PC-9 (cell line): ENCODE data around the gene CDH15. TPM values are rescaled to one million over a fixed set of nuclear protein-coding genes. Genes with fewer than 3 reads are reported as not detected.

Experiments used
- BruUV-seq: library from RNA; stranded (reverse); fragments of 400-500 nt; replicated peaks from 2 replicates; lab custom pipeline; 2021; lab: Mats Ljungman, UMichigan
- CTCF ChIA-PET: fragments of 300-600 bp; sonication (Branson Sonifier 250); formaldehyde crosslinking; loops from one replicate; lab custom pipeline; 2022; ENCODE audit warnings: antibody characterized with exemption; lab: Charles Lee
- POLR2A ChIA-PET: fragments of 300-600 bp; sonication (Branson Sonifier 250); formaldehyde crosslinking; loops from one replicate; lab custom pipeline; 2022; ENCODE audit warnings: antibody characterized with exemption; ENCODE audit not compliant: unreplicated experiment; lab: Charles Lee
- DNase-seq, 2 experiments: peaks; one replicate each; pipeline versions ENCODE4 v3.0.0 to v3.0.0-alpha.2; 2015 to 2022; ENCODE audit warnings: mixed read lengths in 1 of 2
- H2AFZ ChIP-seq: fragments of 200-600 bp; sonication (generic); 2 replicates; pipeline ENCODE4 v1.8.1; 2017; ENCODE audit warnings: antibody characterized with exemption
- H3F3A ChIP-seq: fragments of 200-600 bp; sonication (generic); 2 replicates; pipeline ENCODE4 v1.8.1; 2017; ENCODE audit warnings: antibody characterized with exemption, mild to moderate bottlenecking, low read depth; ENCODE audit not compliant: insufficient read depth
- H3K27ac ChIP-seq: fragments of 200-600 bp; sonication (generic); 2 replicates; pipeline ENCODE4 v1.6.1; 2016; ENCODE audit warnings: mixed run types
- H3K27me3 ChIP-seq: fragments of 200-600 bp; sonication (generic); 2 replicates; pipeline ENCODE4 v1.6.1; 2016; ENCODE audit warnings: low read depth, mixed run types; ENCODE audit not compliant: insufficient read depth
- H3K36me3 ChIP-seq: fragments of 200-600 bp; sonication (generic); 2 replicates; pipeline ENCODE4 v1.6.1; 2016; ENCODE audit warnings: low read depth, mixed run types
- H3K4me1 ChIP-seq: fragments of 200-600 bp; sonication (generic); replicated peaks from 2 replicates; pipeline ENCODE4 v1.6.1; 2016; ENCODE audit warnings: mixed run types; ENCODE audit not compliant: insufficient read depth
- H3K4me2 ChIP-seq: fragments of 200-600 bp; sonication (generic); 2 replicates; pipeline ENCODE4 v1.6.1; 2017; ENCODE audit warnings: mixed run types
- H3K4me3 ChIP-seq: fragments of 200-600 bp; sonication (generic); 2 replicates; pipeline ENCODE4 v1.6.1; 2016; ENCODE audit warnings: mixed run types
- H3K79me2 ChIP-seq: fragments of 200-600 bp; sonication (generic); 2 replicates; pipeline ENCODE4 v1.6.1; 2017; ENCODE audit warnings: low read depth, mixed run types
- H3K9me2 ChIP-seq: fragments of 200-600 bp; sonication (generic); 2 replicates; pipeline ENCODE4 v1.8.1; 2017; ENCODE audit warnings: mild to moderate bottlenecking; ENCODE audit not compliant: insufficient read depth
- H3K9me3 ChIP-seq: fragments of 200-600 bp; sonication (generic); 2 replicates; pipeline ENCODE4 v1.8.1; 2016; ENCODE audit warnings: low read depth; ENCODE audit not compliant: insufficient read depth
- H4K20me1 ChIP-seq: fragments of 200-600 bp; sonication (generic); 2 replicates; pipeline ENCODE4 v1.8.1; 2017; ENCODE audit not compliant: insufficient read depth
- CTCF ChIP-seq: fragments of 200-600 bp; sonication (generic); conservative IDR thresholded peaks from 2 replicates; pipeline ENCODE4 v1.6.1; 2017; ENCODE audit warnings: mixed run types, antibody characterized with exemption, mild to moderate bottlenecking, moderate library complexity
- EZH2 ChIP-seq: fragments of 200-600 bp; sonication (generic); IDR thresholded peaks from 2 replicates; pipeline ENCODE4 v1.8.0; 2017; ENCODE audit warnings: antibody characterized with exemption, low read depth
- intact Hi-C: fragments of 100-400 bp; cut with micrococcal nuclease; formaldehyde crosslinking; loops from one replicate; pipeline ENCODE4 v1.10.0; 2022; ENCODE audit not compliant: unreplicated experiment
- total RNA-seq: library from RNA; stranded (reverse); gene quantifications from 2 replicates; pipeline ENCODE4 v1.2.3, GENCODE V29; 2021

The CDH15 gene
- total RNA-seq, 1 experiment from 2014 or later, result not detected

- Histone ChIP-seq H3K4me3 (no peak overlapping the region), H3K4me1 (no peaks in the 10 kb centered on the region; the same call in 1 of the 2 replicates), H3F3A (peaks cover 23% of the 10 kb centered on the region; the same call in 1 of the 2 replicates), H3K9me2 (no peaks in the 10 kb centered on the region), H3K79me2 (no peaks in the 10 kb centered on the region), H4K20me1 (peaks cover 3% of the 10 kb centered on the region; the same call in 1 of the 2 replicates), H3K9me3 (no peaks in the 10 kb centered on the region), H3K4me2 (no peak overlapping the region), H2AFZ (no peak overlapping the region), H3K36me3 (no peaks in the 10 kb centered on the region), H3K27ac (no peak overlapping the region), H3K27me3 (no peaks in the 10 kb centered on the region)
- BruUV-seq, result no TSS peak
- no peak for DNase-seq
- intact Hi-C loops, result no loop called here
- ChIA-PET POLR2A (interaction anchor here (0.8 kb wide), 1 partner anchor 211 kb away, joined by 4 read pairs; no protein-coding TSS in a partner anchor), CTCF (no interaction called here)
- TF ChIP-seq EZH2, result no peak
- no peak for TF ChIP-seq CTCF
These were observed 17.0 kb upstream of the CDH15 start for GRCh38 chr16:89154390-89155183.

- H2AFZ ChIP-seq, result no peak overlapping the region
- TF ChIP-seq EZH2 (no peak), CTCF (no peak)
- H3K36me3 ChIP-seq, result no peaks in the 10 kb centered on the region
- CTCF ChIA-PET, result interaction anchor here (0.5 kb wide), 1 partner anchor 30 kb away, joined by 4 read pairs; no protein-coding TSS in a partner anchor
- POLR2A ChIA-PET, result interaction anchor here (0.6 kb wide), 1 partner anchor 450 kb away, joined by 3 read pairs; no protein-coding TSS in a partner anchor
- no peaks in the 10 kb centered on the region for H3K27me3 ChIP-seq
- H3K4me3 ChIP-seq, result no peak overlapping the region
- no peaks in the 10 kb centered on the region for H3K9me2 ChIP-seq
- H3K9me3 ChIP-seq, result no peaks in the 10 kb centered on the region
- intact Hi-C loops, result no loop called here
- H3K4me2 ChIP-seq, result no peak overlapping the region
- no peaks in the 10 kb centered on the region; the same call in 1 of the 2 replicates for H3K4me1 ChIP-seq
- DNase-seq, result no peak
- no peak overlapping the region for H3K27ac ChIP-seq
- peaks cover 23% of the 10 kb centered on the region; the same call in 1 of the 2 replicates for H3F3A ChIP-seq
- peaks cover 3% of the 10 kb centered on the region; the same call in 1 of the 2 replicates for H4K20me1 ChIP-seq
- no peaks in the 10 kb centered on the region for H3K79me2 ChIP-seq
- BruUV-seq, result no TSS peak
These were observed 16.3 kb upstream of the CDH15 start for GRCh38 chr16:89155184-89155679.

- ChIA-PET CTCF (interaction anchor here (0.5 kb wide), 1 partner anchor 31 kb away, joined by 4 read pairs; no protein-coding TSS in a partner anchor), POLR2A (interaction anchor here (0.6 kb wide), 1 partner anchor 451 kb away, joined by 3 read pairs; no protein-coding TSS in a partner anchor)
- no peak overlapping the region for H3K4me2 ChIP-seq
- TF ChIP-seq EZH2 (no peak), CTCF (no peak)
- H3K4me3 ChIP-seq, result no peak overlapping the region
- no peak overlapping the region for H3K27ac ChIP-seq
- H2AFZ ChIP-seq, result no peak overlapping the region
- H3K27me3 ChIP-seq, result no peaks in the 10 kb centered on the region
- intact Hi-C loops, result no loop called here
- H3K9me3 ChIP-seq, result no peaks in the 10 kb centered on the region
- H3K4me1 ChIP-seq, result no peaks in the 10 kb centered on the region; the same call in 1 of the 2 replicates
- no peaks in the 10 kb centered on the region for H3K79me2 ChIP-seq
- no peaks in the 10 kb centered on the region for H3K9me2 ChIP-seq
- H3F3A ChIP-seq, result peaks cover 23% of the 10 kb centered on the region; the same call in 1 of the 2 replicates
- no peak for DNase-seq
- TSS peak; percentile 15 for BruUV-seq
- no peaks in the 10 kb centered on the region for H3K36me3 ChIP-seq
- peaks cover 3% of the 10 kb centered on the region; the same call in 1 of the 2 replicates for H4K20me1 ChIP-seq
These were observed 15.5 kb upstream of the CDH15 start for GRCh38 chr16:89155851-89156739.
